K562 treated with DMSO at 1 percent for 4 hours (cell line): ENCODE data around the gene MRPL54. TPM values are rescaled to one million over a fixed set of nuclear protein-coding genes. Genes with fewer than 3 reads are reported as not detected.

Source experiments
- total RNA-seq: library from RNA; unstranded; fragments of 300-600 nt; gene quantifications from 2 replicates; pipeline ENCODE4 v1.2.3, GENCODE V29; 2022; ENCODE audit not compliant: insufficient read depth

Gene MRPL54
- total RNA-seq = 50.3 and 83.7 TPM in 2 replicates

GRCh38 chr19:3762501-3763459 lies at the start of gene MRPL54:
MRPL54 (plus strand) TSS chr19:3762682; CDS start chr19:3762701, 19 bp downstream.

GRCh38 chr19:3761382-3762129 lies 926 bp upstream of the MRPL54 start, which contains the start of gene APBA3:
APBA3 (minus strand) TSS chr19:3761692; CDS start chr19:3760264, 1,428 bp downstream.

DNA sequence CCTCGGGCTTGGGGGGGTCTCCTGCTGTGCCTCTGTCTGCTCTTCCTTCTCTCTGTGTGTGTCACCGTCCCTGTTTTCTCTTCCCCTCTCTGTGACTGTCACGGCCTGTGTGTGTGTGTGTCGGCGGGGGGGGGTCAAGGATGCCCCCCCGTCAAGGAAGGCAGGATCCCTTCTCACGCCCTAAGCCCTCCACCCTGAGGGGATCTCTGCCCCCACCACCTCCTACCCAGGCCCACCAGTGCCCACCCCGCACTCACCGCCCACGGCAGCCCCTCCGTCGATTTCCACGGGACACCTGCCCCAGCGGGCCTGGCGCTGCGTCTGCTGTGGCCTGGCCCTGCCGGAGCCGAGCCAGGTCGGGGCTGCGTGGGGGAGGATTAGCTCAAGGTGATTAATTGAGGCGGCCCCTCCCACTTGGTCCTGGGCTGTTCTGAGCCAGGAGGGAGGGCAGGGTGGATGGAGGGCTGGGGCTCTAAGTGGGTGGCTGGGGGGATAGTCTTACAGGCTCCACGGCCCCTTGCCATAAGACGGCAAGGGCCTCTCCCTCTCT lies 9.5 kb downstream of the MRPL54 start, which contains the start of gene RAX2:
RAX2 (minus strand) TSS at position 323 of the 550 bp plus-strand sequence. CDS start 486 bp downstream, outside the sequence.

GRCh38 chr19:3785938-3786824 lies 23.7 kb downstream of the MRPL54 start, which contains the start of gene MATK:
MATK (minus strand) TSS chr19:3786381; CDS start chr19:3785135, 1,246 bp downstream.

Other genes with a start within 250 kb of the MRPL54 start
- 1.8 TPM in 1 of 2 replicates, not detected in the other for gene TEKTIP1, start 223.5 kb upstream of the MRPL54 start, total RNA-seq
- gene MFSD12, start 205.1 kb upstream of the MRPL54 start, total RNA-seq = 103 and 121 TPM in 2 replicates
- gene HMG20B, start 189.7 kb upstream of the MRPL54 start, total RNA-seq = 203 and 207 TPM in 2 replicates
- gene GIPC3, start 177.2 kb upstream of the MRPL54 start, total RNA-seq = 7.8 and 8.1 TPM in 2 replicates
- 5.1 and 5.5 TPM in 2 replicates for gene TBXA2R, start 155.8 kb upstream of the MRPL54 start, total RNA-seq
- gene CACTIN, start 135.9 kb upstream of the MRPL54 start, total RNA-seq = 36.4 and 36.5 TPM in 2 replicates
- 25.7 and 37.2 TPM in 2 replicates for gene PIP5K1C, start 62.2 kb upstream of the MRPL54 start, total RNA-seq
- 4.9 and 6.5 TPM in 2 replicates for gene TJP3, start 54.3 kb upstream of the MRPL54 start, total RNA-seq
- gene APBA3, start 990 bp upstream of the MRPL54 start, total RNA-seq = 18.8 and 27.4 TPM in 2 replicates
- not detected in 2 replicates for gene RAX2, start 9.5 kb downstream of the MRPL54 start, total RNA-seq
- gene MATK, start 23.7 kb downstream of the MRPL54 start, total RNA-seq = 14.1 and 23.3 TPM in 2 replicates
- not detected in 2 replicates for gene ZFR2, start 106.4 kb downstream of the MRPL54 start, total RNA-seq
- gene ATCAY, start 118.0 kb downstream of the MRPL54 start, total RNA-seq = not detected in 2 replicates
- gene NMRK2, start 170.4 kb downstream of the MRPL54 start, total RNA-seq = not detected in 2 replicates
- gene DAPK3, start 208.4 kb downstream of the MRPL54 start, total RNA-seq = 76.1 and 81.5 TPM in 2 replicates
- gene EEF2, start 222.8 kb downstream of the MRPL54 start, total RNA-seq = 4,944 and 4,992 TPM in 2 replicates
- gene PIAS4, start 245.1 kb downstream of the MRPL54 start, total RNA-seq = 26.0 and 30.6 TPM in 2 replicates